Aorta (tissue), 5 donors: ENCODE results near the gene FER. TPM values are rescaled to one million over a fixed set of nuclear protein-coding genes. Genes with fewer than 3 reads are reported as not detected.

Experiments used
- ATAC-seq: fragments of 200-7000 bp; cut with Tn5 transposase; one replicate; pipeline ENCODE4 v1.9.1; 2022; ENCODE audit warnings: moderate library complexity; ENCODE audit not compliant: low FRiP score
- DNase-seq, 2 donors: peaks; one replicate each; pipeline ENCODE4 v3.0.0-alpha.2; 2020
- H3K27ac ChIP-seq, 2 donors: one replicate each; pipeline ENCODE4 v1.5.1; 2013; ENCODE audit warnings: low read length in 2 of 2, mild to moderate bottlenecking in 2 of 2, moderate library complexity in 2 of 2, control low read depth in 1 of 2, inconsistent platforms in 1 of 2, low read depth in 1 of 2
- H3K27me3 ChIP-seq, 2 donors: one replicate each; pipeline ENCODE4 v1.6.1; 2013; ENCODE audit warnings: control low read depth in 1 of 2, low read length in 1 of 2, mild to moderate bottlenecking in 1 of 2, moderate library complexity in 1 of 2; ENCODE audit not compliant: insufficient read depth in 2 of 2, control insufficient read depth in 1 of 2
- H3K36me3 ChIP-seq, 2 donors: one replicate each; pipeline ENCODE4 v1.6.1; 2013; ENCODE audit warnings: control low read depth in 1 of 2, low read length in 1 of 2, mild to moderate bottlenecking in 1 of 2; ENCODE audit not compliant: insufficient read depth in 2 of 2, control insufficient read depth in 1 of 2
- H3K4me1 ChIP-seq, 2 donors: one replicate each; pipeline ENCODE4 v1.6.1; 2013; ENCODE audit warnings: low read length in 2 of 2, control low read depth in 1 of 2, mild to moderate bottlenecking in 1 of 2, moderate library complexity in 1 of 2; ENCODE audit not compliant: insufficient read depth in 2 of 2, control insufficient read depth in 1 of 2
- H3K4me3 ChIP-seq, 2 donors: one replicate each; pipeline ENCODE4 v1.5.1; 2013; ENCODE audit warnings: low read length in 2 of 2, control low read depth in 1 of 2, mild to moderate bottlenecking in 1 of 2
- H3K9me3 ChIP-seq: one replicate; pipeline ENCODE4 v1.6.1; 2013; ENCODE audit warnings: mild to moderate bottlenecking, low read length; ENCODE audit not compliant: control insufficient read depth
- WGBS, 2 donors: extraction: QIAGEN DNeasy Blood & Tissue Kit; methylation state at CpG; one replicate each; pipeline ENCODE4 v1.1.7; 2013; 5-methylcytosine and 5-hydroxymethylcytosine counted together
- intact Hi-C, 2 donors: fragments of 100-400 bp; cut with DNase I; formaldehyde crosslinking; loops; one replicate each; pipeline versions ENCODE4 v1.14.2 to v1.15.0; 2022
- polyA plus RNA-seq, 2 donors: library from polyadenylated mRNA; stranded (reverse); fragments of 200-250 nt; gene quantifications; one replicate each; pipeline ENCODE4 v1.2.3, GENCODE V29; 2013
- total RNA-seq, 2 donors: library from RNA; stranded (reverse); fragmentation: NEBNext Ultra II Directional; extraction: Animal tissue kit (Norgen Biotek cat#: 25700); gene quantifications; one replicate each; pipeline ENCODE4 v1.2.1, GENCODE V29; 2021
- donor health status: healthy with polysubstance abuse.
- donor health status: Bipolar disorder and iron deficiency.
- donor health status: DM: no; HTN: no; CAD: no.
- donor health status: DM: no; HTN: no; CAD: no.
- donor health status: DM: yes; HTN: yes; CAD: no.

FER gene
- total and polyA plus RNA-seq, 4 donors = 5.1 to 54.6 (median 27.8) TPM

- Histone ChIP-seq H3K4me3 (no peak overlapping the region), H3K27ac (no peak overlapping the region), H3K9me3 (no peaks in the 10 kb centered on the region), H3K27me3 (no peaks in the 10 kb centered on the region), H3K36me3 (no peaks in the 10 kb centered on the region), H3K4me1 (peaks cover 1 to 3% of the 10 kb centered on the region in 2 donors)
- DNase-seq (no peak), ATAC-seq (no peak)
- intact Hi-C loops = no loop called here
Measured at GRCh38 chr5:109078448-109078847, 330.8 kb downstream of the FER start.

- Histone ChIP-seq H3K9me3 (no peaks in the 10 kb centered on the region), H3K4me3 (no peak overlapping the region), H3K27me3 (no peaks in the 10 kb centered on the region), H3K27ac (no peak overlapping the region), H3K36me3 (no peaks in the 10 kb centered on the region), H3K4me1 (peaks cover 0 to 1% of the 10 kb centered on the region in 2 donors)
- WGBS, 2 donors = 97 to 99% methylated on average over 3 of the region's 3 CpGs
- DNase-seq (no peak), ATAC-seq (no peak)
- intact Hi-C loops = no loop called here
Measured at GRCh38 chr5:109080481-109080880, 332.8 kb downstream of the FER start.

GRCh38 chr5:109080896-109081295 is 333.2 kb downstream of the FER start:
- no peak for DNase-seq
- Histone ChIP-seq H3K4me3 (no peak overlapping the region), H3K9me3 (no peaks in the 10 kb centered on the region), H3K27ac (no peak overlapping the region), H3K4me1 (peaks cover 0 to 1% of the 10 kb centered on the region in 2 donors), H3K36me3 (no peaks in the 10 kb centered on the region), H3K27me3 (no peaks in the 10 kb centered on the region)
- ATAC-seq = no peak
- intact Hi-C loops = no loop called here
- WGBS, 2 donors = 65 to 77% methylated on average over 3 of the region's 3 CpGs

- H3K4me3 ChIP-seq = no peak overlapping the region
- no peaks in the 10 kb centered on the region for H3K27me3 ChIP-seq
- intact Hi-C loops = no loop called here
- peaks cover 0 to 1% of the 10 kb centered on the region in 2 donors for H3K4me1 ChIP-seq
- 96 to 100% methylated on average over 1 of the region's 1 CpG for WGBS, 2 donors
- H3K27ac ChIP-seq = no peak overlapping the region
- H3K9me3 ChIP-seq = no peaks in the 10 kb centered on the region
- H3K36me3 ChIP-seq = no peaks in the 10 kb centered on the region
- no peak for DNase-seq
- ATAC-seq = no peak
Measured at GRCh38 chr5:109083937-109084336, 336.2 kb downstream of the FER start.

GRCh38 chr5:109089191-109089590 is 341.5 kb downstream of the FER start:
- Histone ChIP-seq H3K36me3 (no peaks in the 10 kb centered on the region), H3K9me3 (no peaks in the 10 kb centered on the region), H3K27me3 (no peaks in the 10 kb centered on the region), H3K4me1 (no peaks in the 10 kb centered on the region), H3K4me3 (no peak overlapping the region), H3K27ac (no peak overlapping the region)
- intact Hi-C loops = no loop called here
- ATAC-seq (no peak), DNase-seq (no peak)

GRCh38 chr5:109099081-109099480 is 351.4 kb downstream of the FER start:
- DNase-seq = no peak
- no peak for ATAC-seq
- 93 to 94% methylated on average over 1 of the region's 1 CpG for WGBS, 2 donors
- Histone ChIP-seq H3K4me3 (no peak overlapping the region), H3K27ac (no peak overlapping the region), H3K36me3 (no peaks in the 10 kb centered on the region), H3K4me1 (no peaks in the 10 kb centered on the region), H3K27me3 (no peaks in the 10 kb centered on the region), H3K9me3 (no peaks in the 10 kb centered on the region)
- intact Hi-C loops = no loop called here

GRCh38 chr5:109100971-109101370 is 353.3 kb downstream of the FER start:
- no peak for DNase-seq
- ATAC-seq = no peak
- no peak overlapping the region for H3K27ac ChIP-seq
- no peaks in the 10 kb centered on the region for H3K36me3 ChIP-seq
- no peaks in the 10 kb centered on the region for H3K9me3 ChIP-seq
- no peak overlapping the region for H3K4me3 ChIP-seq
- H3K27me3 ChIP-seq = no peaks in the 10 kb centered on the region
- WGBS, 2 donors = 90 to 94% methylated on average over 2 of the region's 2 CpGs
- peaks cover 1 to 3% of the 10 kb centered on the region in 2 donors for H3K4me1 ChIP-seq
- intact Hi-C loops = no loop called here

- no peak for ATAC-seq
- no peak for DNase-seq
Measured at GRCh38 chr5:109102096-109102690, 354.5 kb downstream of the FER start.

GRCh38 chr5:109105631-109106267 is 358.1 kb downstream of the FER start:
- ATAC-seq (peak; percentile 82), DNase-seq (no peak)
- Histone ChIP-seq H3K4me1 (peaks cover 1 to 4% of the 10 kb centered on the region in 2 donors), H3K9me3 (no peaks in the 10 kb centered on the region), H3K27me3 (no peaks in the 10 kb centered on the region), H3K27ac (peak overlapping the region; percentile 28 to 82), H3K36me3 (no peaks in the 10 kb centered on the region), H3K4me3 (peak overlapping the region in 1 of 2 donors; percentile 41)
- WGBS, 2 donors = 13 to 23% methylated on average over 5 of the region's 5 CpGs
- intact Hi-C loops = no loop called here

More at GRCh38 chr5:109102096-109102690, 354.5 kb downstream of the FER start:
- Histone ChIP-seq H3K4me3 (no peak overlapping the region), H3K27ac (no peak overlapping the region), H3K36me3 (no peaks in the 10 kb centered on the region), H3K9me3 (no peaks in the 10 kb centered on the region), H3K4me1 (peaks cover 1 to 4% of the 10 kb centered on the region in 2 donors), H3K27me3 (no peaks in the 10 kb centered on the region)
- intact Hi-C loops = no loop called here
- 63 to 70% methylated on average over 4 of the region's 4 CpGs for WGBS, 2 donors
